Globus pallidus (tissue), 1 donor: ENCODE results near the gene SULT1C4.
"Not testable (repeated sequence)": the region's sequence is repeated elsewhere in the genome, so short reads cannot be mapped to it uniquely, and the experiment has no call there.

Experiments
- DNase-seq: peaks from one replicate; pipeline ENCODE4 v3.0.0-alpha.2; 2015; ENCODE audit warnings: low spot score

Gene SULT1C4

DNA sequence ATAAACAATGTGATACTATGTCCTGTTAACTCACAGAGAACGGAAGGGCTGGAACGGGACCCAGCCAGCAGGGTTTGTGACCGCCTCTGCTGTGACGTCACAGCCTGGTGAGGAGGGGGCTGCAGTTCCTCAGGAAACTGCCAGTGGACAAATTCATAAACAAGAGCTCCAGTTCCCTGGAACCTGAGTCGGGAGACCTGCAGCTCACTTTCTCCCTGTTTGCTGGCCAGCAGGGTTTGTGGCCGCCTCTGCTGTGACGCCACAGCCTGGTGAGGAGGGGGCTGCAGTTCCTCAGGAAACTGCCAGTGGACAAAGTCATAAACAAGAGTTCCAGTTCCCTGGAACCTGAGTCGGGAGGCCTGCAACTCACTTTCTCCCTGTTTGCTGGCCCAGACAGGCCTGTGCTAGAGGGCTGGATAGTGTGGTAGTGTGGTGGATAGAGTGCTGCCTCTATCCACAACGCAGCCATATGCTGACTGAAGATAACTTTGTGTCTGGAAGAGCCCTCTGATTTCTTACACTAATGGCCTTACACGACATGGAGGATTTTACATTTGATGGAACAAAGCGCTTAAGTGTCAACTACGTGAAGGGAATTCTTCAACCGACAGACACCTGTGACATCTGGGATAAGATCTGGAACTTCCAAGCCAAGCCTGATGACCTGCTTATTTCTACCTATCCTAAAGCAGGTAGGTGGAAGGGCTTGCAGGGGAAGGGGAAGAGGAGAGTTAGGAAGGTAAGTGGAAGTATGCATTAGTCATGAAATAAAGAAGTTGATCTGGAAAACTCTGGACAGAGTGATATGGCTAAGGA, at the start of gene SULT1C4:
Gene SULT1C4, plus strand, starts transcription at position 140 of the 816 bp plus-strand sequence. Its CDS starts 384 bp downstream, at position 524.
- peak; percentile 53 for DNase-seq

DNA sequence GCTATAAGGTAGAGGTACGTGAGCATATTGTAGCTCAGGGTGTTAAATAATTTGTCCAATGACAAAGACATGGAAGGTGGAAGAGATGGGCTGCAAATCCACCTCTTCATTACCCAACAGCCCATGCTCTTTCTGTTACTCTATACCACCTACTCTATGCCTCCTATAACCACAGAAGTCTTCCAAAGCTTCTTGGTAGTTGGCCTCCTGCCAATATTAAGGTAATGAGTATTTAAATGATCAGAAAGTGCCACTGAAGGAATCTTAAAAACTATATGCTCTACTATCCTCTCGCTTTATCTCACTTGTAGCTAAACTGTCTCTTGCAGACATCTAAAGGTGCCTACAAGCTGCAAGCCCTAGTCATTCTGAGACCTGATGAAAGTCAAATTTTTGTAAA, 48.0 kb upstream of the SULT1C4 start:
- no peak for DNase-seq

DNA sequence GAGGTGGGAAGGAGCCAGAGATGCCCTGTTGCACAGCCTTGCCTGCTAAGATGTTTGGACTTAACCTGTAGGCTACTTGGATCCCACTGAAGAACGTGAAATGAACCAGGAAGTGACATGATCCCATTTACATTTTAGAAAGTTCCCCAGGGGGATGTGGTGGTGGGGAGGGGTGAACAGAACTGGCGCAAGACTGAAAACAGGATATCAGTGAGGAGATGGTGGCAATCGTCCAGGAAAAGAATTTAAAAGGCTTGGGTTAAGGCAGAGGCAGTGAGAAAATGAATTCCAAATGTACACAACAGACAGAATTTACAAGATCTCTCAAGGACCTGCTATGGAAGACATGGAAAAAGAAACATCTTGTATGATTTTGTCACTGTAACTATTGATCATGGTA, 46.8 kb upstream of the SULT1C4 start:
- DNase-seq: no peak

DNA sequence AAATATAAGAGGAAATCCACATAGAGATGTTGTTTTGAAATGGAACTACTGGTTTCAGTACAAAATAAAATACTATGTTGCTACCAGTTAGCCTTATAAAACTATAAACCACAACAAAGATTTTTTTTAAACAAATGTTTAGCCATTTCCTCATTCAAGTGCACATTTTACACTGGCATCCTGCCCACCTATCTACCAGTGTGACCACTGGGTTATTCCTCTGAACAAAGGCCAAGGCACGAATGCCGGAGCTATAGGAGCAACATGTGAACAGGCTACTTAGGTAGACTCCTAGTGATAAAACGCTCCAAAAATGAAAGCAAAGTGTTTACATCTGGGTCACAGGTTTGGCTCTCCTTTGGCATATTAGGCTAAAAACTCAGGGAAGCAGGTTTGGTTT, 31.8 kb upstream of the SULT1C4 start:
- no peak for DNase-seq

DNA sequence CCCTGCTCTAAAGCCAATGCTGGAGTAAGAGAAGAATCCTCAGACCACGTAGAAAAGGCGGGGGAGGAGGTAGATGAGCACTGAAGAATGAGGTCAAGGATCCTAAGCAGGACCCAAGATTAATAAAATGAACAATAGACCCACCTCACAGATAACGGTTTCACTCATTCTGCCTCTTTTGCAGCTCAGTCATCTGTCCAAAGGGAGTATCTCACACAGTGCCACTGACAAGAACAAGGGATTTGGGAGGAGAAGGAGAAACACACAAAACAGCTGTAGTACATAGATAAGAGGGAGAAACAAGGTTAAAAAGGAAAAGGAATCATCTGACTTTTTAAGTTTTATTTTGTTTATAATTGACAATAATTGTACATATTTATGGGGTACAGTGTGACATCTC, 30.9 kb upstream of the SULT1C4 start:
- DNase-seq: no peak

DNA sequence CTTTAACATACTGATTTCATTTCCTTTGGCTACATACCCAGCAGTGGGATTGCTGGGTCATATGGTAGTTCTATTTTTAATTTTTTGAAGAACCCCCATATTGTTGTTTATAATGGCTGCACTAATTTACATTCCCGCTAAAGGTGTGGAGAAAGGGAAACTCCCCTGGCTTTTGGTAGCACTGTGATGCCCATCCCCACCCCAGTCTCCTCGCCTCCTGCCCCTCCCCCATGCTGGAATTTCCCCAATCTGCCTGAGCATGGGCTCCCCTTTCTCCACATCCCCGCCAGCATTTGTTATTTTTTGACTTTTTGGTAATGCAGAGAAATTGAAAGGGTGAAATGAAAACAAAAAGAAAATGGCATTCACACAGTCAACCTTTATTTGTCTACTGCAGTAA, 30.0 kb upstream of the SULT1C4 start:
- no peak for DNase-seq

DNA sequence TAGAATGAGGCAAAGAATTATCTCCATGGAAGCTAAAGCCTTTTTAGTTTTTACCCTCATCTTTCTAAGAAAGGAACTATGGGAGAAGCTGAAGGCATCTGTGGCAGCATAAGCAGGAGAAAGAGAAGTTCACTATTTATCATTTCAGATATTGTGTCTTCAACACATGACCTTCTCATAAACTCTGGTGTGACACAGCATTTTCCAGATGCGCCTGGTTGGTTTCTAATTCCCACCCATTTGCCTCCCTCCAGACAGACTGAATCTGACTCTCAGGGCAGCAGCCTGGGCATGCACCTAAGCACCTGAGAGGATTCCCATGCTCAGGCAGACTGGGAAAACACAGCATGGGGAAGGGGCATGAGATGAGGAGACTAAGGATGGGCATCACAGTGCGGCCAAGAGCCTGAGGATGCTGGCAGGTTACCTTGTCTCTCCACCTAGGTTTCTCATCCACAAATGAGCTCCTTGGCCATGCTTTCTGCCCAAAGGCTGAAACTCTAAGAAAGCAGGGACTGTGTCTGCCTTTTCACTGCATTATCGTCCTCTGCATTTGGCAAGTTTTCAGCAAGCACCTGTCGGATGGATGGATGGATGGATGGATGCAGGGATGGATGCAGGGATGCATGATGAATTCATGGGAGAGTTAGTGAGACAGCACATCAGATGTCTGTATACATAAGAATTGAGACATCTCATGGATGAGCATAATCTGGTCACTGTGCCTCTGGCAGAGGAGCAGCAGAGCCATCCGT, 28.8 kb upstream of the SULT1C4 start:
- DNase-seq: no peak

DNA sequence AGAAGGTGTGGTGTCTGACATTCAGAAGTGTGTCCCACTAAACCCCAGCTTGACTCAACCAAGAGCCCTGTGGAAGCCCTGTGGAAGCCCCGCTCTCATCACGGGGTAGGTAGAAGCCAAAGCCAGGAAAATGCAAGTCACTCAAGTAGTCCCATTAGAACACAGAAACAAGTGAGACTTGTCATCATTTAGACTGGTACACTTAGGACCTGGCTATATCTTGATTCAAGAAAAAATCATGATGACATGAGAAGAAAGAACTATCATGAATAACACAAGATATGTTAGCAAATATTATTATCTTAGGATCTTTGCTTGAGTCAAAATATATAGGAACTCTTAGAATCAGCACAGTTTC, 28.2 kb upstream of the SULT1C4 start:
- DNase-seq: no peak

DNA sequence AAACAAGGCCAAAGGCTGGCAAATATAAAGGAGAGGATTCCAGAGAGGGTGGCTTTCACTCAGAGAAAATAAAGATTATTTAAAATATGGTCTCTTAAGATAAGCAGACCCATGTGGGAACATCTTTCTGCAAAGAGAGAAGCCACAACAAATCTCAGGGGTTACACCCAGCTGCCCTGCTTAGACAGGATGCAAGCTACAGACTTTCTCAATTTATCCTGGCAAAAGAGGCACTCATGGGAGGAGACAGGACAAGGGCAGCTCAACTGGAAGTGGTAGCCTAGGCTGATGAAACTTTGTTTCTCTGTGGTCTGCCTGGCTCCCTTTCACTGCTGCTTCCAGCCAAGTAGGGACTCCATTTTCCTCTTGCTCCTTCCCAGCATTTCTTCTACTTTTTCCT, 25.9 kb upstream of the SULT1C4 start:
- DNase-seq: no peak

DNA sequence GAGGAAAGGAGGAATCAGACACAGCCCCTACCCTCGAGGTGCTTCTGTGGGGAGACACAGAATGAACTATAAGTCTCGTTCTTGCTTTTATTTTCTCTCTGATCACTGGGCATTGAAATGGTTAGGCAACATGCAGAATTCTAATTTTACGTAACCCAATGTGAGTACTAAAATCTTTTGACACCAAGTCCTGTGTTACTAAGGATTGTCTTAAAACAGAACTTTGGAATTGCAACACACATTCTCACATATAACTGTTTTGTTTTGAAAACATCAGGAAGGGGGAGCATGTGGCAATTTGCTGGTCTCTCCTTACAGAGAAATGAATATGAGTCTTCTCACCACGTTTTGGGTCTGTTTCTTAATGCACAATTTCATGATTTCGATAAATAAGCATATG, 23.6 kb upstream of the SULT1C4 start:
- DNase-seq: no peak

DNA sequence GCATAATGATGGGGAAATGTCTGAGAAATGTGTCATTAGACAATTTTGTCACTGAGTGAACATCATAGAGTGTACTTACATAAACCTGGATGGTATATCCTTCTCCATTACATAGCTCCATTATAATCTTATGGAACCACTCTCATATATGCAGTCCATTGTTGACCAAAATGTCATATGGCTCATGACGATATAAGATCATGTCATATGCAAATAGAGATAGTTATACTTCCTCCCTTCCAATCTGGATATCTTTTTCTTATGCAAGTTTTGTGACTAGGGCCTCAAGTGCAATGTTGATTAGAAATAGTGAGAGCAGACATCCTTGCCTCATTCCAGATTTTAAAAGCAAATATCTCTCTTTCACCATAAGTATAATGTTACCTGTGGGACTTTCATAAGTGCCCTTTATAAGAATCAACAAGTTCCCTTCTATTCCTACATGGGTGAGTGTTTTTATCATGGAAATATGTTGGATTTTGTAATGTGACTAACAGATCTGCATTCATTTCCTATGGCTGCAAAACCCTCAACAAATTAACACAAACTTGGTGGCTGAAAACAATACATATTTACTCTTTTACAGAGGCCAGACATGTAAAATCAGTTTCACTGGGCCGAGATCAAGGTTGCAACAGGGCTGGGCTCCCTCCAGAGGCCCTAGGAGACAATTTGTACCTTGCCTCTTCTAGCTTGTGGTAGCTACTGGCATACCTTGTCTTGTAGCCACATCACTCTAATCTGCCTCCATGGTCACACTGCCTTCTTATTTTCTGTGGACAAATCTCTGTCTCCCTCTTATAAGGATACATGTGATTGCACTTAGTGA, 21.6 kb upstream of the SULT1C4 start:
- DNase-seq: no peak

DNA sequence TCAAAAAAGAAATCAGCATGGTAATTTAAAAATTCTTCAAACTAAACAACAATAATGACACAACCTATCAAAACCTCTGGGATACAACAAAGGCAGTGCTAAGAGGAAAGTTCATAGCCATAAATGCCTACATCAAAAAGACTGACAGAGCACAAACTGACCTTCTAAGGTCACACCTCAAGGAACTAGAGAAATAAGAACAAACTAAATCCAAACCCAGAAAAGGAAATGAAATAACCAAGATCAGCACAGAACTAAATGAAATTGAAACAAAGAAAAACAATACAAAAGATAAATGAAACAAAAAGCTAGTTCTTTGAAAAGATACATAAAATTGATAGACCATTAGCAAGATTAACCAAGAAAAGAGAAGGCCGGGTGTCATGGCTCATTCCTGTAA, 18.4 kb upstream of the SULT1C4 start:
- not testable (repeated sequence) for DNase-seq

DNA sequence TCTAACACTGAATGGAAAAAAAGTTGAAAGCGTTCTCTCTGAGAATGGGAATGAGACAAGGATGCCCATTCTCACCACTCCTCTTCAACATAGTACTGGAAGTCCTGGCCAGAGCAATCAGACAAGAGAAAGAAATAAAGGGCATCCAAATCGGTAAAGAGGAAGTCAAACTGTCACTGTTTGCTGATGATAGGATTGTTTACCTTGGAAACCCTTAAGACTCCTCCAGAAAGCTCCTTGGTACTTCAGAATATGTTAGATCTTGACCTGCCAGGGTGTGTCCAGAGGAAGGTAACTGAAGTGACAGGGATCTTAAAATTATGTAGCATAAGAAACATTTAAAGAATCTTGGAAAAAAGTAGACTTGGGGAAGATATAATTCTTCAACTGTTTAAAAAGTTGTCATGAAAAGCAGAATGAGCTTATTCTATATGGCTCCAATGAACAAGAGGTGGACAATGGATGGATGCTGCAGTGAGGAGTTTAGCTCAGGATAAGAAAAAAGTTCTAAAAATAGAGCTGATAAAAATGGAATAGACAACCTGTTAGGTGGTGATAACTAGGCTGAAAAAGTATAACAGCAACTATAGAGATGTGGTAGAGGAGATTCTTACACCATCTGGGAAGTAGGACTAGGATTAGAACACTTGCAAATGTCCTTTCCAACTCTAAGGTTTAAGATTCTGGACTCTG, 16.8 kb upstream of the SULT1C4 start:
- no peak for DNase-seq

DNA sequence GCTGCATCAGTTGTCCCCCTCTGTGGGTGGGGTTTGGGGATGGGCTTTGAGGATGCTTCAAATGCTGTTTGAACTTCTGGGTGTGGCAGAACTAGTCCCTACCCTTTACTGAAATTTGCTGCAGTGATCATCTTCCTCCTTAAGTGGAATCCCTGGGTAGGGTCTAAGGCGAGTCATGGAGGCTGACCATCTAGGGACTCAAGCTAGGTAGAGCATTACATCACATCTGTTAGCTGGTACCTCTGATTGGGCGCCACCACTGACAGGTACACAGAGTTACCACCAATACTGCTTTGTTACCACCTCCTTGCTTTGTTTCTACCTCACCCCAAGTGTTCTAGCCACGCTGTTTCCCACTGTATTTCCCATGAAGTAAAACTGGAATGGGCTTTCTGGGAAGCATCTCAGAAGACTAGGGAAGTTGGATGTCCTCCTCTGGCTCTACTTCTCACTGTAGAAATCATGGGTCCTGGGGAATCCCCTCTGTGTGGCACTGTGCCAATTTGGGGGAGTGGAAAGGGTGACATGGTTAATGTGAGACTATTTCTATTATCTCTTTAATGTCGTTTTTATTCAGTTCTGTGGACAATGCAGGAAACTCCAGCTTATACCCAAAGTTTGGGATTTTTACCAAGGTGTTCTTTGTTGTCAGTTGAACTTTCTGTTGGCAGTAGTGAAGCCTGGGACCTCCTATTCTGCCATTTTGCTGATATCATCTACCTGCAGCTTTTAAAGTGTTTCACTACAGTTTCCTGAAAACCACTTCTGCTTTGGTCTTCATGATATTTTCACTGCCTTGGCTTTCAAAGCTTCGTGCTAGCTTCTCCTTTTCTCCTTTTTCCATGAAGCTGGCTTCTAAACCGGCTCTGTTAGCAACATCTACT, 14.5 kb upstream of the SULT1C4 start:
- no peak for DNase-seq

DNA sequence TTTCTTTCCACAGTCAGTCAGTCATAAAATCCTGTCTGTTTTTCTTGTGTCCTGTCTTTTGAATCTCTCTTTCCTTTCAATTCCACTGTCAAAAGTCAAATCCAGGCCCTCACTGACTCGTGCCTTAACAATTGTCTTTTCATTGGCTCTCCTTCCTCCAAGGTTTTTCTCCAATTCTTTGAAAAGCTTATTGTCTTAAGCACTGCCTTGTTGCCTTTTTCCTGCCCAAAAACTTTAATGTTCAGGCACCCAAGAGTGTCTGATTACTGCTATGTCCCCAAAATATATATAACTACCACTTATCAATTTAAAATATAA, 13.9 kb upstream of the SULT1C4 start:
- no peak for DNase-seq

DNA sequence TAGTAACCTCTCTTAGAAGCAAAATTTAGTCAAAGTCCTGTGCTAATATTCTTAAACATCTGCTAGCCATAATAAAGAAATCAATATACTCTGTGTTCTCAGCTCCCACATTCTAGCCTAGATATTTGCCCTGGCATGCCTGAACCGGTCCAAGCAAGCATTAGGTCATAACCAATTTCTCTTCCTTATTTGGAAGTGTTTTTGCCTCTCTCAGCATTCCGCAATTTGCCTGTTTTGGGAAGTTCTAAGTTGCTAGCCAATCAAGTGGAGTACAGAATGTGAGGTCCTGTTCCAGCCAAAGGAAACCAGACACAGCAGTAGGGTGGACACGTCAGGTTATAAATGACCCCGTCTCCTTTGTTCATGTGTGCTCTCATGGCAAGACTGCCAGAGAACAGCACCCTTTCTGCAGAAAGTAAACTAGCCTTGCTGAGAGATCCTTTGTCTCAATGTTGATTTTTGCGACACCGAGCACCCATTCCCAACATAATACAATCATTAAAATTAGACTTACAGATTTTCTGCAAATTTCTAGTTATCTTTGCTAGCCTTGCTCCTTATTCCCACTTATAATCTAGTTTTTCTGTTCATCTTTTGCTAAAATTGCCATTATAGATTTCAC, 13.0 kb upstream of the SULT1C4 start:
- no peak for DNase-seq

DNA sequence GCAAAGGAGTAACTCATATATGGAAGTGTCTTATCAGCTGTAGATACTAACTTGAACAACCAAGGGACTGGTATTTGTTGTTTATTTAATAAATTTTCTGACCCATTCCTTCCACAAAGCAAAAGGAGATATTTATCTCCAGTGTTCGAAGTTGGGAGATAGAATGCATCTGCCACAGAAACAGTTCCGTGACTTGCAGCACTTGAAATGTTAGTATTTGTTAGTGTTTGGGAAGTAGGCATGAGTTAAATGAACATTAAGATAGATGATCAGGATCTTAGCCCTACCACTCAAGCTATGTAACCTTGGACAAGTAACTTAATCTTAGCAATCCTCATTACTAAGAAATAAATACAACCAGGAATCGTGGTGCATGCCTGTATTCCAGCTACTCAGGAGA, 12.1 kb upstream of the SULT1C4 start:
- no peak for DNase-seq

DNA sequence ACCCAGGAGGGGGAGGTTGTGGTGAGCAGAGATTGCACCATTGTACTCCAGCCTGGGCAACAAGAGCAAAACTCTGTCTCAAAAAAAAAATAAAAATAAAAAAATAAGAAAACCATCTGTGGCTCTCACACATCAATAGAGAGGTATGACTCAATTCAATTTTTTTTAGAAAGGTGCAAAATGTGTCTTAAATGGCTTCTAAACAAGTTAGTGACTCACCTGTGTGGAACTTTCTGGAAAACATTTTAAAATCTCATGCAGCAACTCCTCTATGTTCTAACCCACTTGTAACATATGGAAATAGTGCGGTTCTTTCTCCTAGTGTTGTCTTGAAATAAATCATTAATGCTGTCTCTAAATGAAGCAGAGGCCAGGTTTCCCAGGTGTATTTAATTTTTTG, 10.7 kb upstream of the SULT1C4 start:
- DNase-seq: no peak

DNA sequence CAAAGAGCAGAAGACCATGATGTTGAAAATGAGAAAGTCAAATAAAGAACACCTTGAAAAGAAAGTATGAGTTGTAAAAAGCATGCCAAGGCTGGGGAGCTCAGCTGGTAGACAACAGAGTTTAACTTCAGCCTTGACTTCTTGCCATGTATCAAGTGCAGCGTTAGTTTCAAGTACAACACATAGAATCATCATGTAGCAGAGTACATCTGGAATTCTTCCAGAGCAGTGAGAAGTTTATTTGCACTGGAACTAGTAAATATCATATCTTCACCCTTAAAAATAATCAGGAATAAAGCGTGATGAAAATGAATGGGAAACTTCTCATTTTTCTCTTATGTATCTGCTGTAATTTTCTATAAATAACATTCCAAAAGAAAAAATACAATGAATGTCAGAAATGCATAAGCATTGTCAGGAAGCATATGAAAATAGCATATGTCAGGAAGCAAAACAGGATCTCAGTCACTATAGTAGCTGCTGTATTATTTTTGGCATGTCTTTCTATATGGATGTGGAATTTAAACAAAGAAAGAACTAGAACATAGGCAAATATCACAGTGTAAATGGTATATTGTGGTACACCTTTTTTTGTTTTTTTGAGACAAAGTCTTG, 10.1 kb upstream of the SULT1C4 start:
- DNase-seq: no peak

DNA sequence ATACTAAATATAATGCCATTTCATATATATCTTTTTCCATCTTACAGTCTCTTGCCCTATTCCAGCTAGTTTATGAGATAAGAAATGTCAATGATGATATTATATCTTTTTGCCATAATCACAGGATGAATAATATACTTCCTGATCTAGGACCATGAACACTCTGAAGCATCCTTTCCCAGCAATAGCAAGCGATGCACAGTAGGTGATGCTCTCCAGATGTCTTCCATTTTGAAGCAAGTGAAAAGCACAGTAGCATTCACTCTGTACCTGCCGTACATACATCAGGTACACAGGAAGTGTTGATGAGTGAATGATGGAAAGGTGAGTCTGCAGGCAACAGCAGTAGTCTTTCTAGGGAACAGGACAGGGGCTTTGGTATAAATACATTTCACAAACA, 8.6 kb upstream of the SULT1C4 start:
- DNase-seq: no peak
